AG09319 (cell line): ENCODE results near the gene ASB6.
"Not testable (repeated sequence)": the region's sequence is repeated elsewhere in the genome, so short reads cannot be mapped to it uniquely, and the experiment has no call there.

ENCODE experiments used
- DNase-seq: peaks from one replicate; pipeline ENCODE4 v3.0.0-alpha.2; 2010; ENCODE audit warnings: low read depth; ENCODE audit errors: extremely low read depth
- TF ChIP-seq, protein P1 (sequence below): IDR thresholded peaks from 2 replicates; pipeline ENCODE4 v1.5.1; 2011; ENCODE audit warnings: low read depth, mild to moderate bottlenecking, inconsistent platforms, low read length, moderate library complexity

Gene ASB6

DNA sequence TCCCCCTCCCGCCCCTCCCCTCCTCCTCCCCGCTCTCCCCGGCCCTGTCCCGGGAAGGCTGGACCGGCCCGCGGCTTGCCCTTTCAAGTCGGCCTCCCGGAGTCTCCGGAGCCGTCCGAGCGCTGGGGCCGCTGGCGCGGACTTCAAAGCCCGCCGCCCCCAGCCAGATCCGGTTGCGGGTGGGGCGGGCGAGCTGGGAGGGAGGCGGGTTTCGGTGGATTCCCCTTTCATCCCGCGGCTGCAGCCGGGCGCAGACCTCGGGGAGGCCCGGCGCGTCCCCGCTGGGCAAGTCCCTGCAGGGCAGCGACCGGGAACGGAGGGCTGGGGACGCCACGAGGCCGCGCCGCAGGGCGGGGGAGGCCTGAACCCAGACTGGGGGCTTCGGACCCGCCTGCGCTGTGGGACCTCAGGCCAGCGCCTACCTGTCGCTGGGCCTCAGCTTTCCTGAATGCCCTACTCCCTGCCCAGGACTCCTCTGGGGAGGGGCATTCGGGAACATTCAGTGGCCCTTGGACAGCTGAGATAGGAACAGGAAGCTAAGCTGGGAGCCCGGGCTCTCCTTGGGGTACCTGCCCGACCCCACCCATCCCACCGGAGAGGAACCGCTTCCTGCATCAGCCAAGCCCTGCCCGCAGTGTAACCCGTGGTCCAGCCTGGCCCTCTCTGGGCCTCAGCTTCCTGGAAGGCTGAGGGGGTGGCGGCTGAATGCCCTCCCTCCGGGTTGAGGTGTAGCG, 44.4 kb downstream of the ASB6 start:
- no peak for DNase-seq
- TF ChIP-seq, protein P1, sequence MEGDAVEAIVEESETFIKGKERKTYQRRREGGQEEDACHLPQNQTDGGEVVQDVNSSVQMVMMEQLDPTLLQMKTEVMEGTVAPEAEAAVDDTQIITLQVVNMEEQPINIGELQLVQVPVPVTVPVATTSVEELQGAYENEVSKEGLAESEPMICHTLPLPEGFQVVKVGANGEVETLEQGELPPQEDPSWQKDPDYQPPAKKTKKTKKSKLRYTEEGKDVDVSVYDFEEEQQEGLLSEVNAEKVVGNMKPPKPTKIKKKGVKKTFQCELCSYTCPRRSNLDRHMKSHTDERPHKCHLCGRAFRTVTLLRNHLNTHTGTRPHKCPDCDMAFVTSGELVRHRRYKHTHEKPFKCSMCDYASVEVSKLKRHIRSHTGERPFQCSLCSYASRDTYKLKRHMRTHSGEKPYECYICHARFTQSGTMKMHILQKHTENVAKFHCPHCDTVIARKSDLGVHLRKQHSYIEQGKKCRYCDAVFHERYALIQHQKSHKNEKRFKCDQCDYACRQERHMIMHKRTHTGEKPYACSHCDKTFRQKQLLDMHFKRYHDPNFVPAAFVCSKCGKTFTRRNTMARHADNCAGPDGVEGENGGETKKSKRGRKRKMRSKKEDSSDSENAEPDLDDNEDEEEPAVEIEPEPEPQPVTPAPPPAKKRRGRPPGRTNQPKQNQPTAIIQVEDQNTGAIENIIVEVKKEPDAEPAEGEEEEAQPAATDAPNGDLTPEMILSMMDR: no peak

DNA sequence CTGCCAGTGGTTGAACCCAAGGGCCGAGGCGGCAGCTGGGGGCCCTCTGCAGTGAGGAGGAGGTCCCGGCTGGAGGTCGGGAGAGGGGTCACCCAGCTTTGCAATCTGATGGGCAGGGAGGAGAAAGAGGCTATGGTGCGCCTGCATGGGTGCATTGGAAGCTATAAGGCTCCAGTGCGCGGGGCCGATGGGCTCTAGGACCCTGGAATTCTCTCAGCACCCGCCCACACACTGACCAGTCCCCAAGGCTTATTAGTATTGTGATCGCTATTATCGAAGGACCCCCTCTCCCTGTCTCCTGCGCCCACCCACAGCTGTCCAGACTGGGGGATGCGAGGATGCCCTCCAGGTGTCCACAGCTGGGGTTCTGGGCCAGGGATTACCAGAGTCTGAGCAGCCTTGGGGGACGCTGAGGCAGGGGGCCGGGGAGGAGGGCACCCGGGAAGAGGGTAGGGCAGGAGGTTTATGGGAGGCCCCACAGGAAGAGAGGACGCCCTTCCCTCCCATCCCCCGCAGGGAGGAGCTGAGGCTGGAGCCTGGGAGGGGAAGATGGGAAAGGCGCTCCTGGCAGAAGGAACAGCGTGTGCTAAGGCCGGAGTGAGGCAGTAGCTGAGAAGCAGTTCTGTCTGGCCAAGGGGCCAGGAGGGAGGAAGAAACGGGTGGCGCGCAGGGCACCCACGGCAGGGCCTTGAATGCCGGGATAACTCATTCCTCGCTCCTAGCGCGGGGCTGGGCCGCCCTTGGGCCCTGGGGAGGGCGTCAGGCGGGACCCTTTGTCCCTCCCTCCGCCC, 45.2 kb downstream of the ASB6 start:
- TF ChIP-seq, protein P1: no peak
- no peak for DNase-seq

DNA sequence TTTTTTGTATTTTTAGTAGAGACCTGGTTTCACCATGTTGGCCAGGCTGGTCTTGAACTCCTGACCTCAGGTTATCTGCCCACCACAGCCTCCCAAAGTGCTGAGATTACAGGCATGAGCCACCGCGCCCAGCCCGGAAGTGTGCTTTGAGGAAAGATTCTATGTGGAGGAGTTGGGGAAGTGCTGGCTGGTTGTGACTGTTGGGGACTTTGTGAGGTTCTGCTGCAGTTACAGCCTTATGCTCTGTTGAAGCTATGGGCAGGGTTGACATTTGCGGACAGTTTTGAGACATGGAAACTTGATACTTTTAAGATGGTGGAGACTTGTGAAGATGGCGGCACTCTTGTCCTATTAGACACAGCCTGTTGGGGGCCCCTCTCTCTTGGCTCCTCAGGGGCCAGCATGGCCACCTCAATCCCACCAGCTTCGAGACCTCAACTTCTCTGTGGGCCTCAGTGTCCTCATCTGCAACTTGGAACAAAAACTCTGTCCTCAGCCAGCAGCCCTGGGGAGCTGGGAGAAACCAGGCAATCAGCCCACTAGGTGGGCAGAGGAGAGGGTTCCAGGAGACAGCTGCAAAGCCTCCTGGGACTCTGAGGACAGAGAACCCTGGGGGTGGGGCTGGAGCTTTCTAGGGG, 45.9 kb downstream of the ASB6 start:
- DNase-seq: no peak
- TF ChIP-seq, protein P1: no peak

DNA sequence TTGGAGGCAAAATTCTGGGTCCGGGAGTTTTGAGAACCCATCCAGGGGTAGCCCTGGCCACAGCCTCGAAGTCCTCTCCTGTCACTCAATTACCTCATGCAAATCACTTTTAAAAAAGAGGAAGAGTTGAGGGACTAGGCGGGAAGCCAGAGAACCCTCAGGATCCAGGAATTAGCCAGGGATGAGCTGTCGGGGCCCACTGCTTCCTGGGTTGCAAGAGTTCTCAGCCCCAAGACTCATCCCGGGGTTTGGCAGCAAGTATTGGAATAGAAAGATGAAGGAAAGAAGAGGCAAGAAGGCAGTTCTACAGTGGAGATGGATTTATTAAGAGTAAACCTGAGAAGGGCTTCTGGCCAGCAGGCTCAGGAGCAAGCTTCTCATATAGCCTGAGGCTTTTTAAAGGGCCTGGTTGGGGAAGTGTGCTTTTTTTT, 46.6 kb downstream of the ASB6 start:
- no peak for DNase-seq
- TF ChIP-seq, protein P1: no peak

DNA sequence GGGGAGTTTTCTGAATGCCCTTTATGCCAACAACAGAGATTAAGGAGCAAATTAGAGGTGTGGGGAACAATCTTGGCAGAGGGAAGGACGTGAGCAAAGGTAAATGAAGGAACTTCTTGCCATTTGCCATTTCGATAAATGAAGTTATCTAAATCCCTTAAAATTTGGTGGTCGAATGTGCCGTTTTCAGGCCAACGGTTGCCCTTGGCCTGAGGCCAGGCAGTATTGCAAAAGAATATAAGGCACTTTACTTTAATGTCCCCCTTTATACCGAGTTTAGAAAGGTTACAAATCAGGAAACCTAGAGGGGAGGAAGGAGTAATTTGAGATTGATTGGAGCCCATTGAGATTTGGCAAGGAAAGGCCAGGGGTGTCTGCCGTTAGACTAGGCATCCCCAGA, 47.3 kb downstream of the ASB6 start:
- TF ChIP-seq, protein P1: no peak
- no peak for DNase-seq

DNA sequence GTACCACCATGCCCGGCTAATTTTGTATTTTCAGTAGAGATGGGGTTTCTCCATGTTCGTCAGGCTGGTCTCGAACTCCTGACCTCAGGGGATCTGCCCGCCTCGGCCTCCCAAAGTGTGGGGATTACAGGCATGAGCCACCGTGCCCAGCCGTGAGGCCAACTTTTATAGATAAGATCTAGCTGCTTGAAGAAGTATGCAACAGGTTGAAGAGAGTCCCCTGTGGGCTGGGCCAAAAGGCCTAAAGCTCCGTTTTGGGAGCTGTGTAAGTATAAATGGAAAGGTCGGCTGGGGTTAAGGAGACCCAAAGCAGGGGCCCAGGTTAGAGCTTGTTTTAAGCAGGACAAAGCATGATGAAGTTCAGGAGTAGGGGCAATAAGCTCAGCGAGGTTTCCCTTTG, 49.2 kb downstream of the ASB6 start:
- DNase-seq: not testable (repeated sequence)

DNA sequence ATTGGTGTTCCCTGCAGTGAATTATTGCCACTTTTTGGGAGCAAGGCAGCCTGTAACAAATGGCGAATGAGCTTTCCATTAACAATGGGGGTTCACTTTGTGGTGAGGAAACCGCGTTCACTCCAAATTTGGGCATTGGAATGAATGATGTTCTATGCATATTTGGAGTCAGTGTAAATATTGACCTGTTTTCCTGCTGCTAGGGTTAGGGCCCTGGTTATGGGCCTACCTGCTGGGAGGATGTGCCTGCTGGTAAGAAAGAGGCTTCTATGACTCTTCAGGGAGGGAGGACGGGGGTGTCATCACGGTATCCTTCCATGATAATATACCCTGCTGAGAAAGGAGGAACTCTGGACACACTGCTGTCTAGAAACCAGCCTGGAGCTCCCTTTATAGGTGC, 50.0 kb downstream of the ASB6 start:
- TF ChIP-seq, protein P1: no peak
- DNase-seq: no peak
